Astrocyte (in vitro differentiated cells and primary cell): ENCODE results near the gene APOL6.

ENCODE experiments used
- EZH2 ChIP-seq: IDR thresholded peaks from 2 replicates; pipeline ENCODE4 v1.6.1; 2012; ENCODE audit warnings: mild to moderate bottlenecking, low read length, inconsistent platforms; ENCODE audit not compliant: insufficient read depth
- TF ChIP-seq, protein P1 (sequence below): IDR thresholded peaks from 2 replicates; pipeline ENCODE4 v1.5.1; 2011; ENCODE audit warnings: low read depth, mild to moderate bottlenecking, inconsistent platforms, low read length, moderate library complexity; ENCODE audit not compliant: insufficient read depth

DNA sequence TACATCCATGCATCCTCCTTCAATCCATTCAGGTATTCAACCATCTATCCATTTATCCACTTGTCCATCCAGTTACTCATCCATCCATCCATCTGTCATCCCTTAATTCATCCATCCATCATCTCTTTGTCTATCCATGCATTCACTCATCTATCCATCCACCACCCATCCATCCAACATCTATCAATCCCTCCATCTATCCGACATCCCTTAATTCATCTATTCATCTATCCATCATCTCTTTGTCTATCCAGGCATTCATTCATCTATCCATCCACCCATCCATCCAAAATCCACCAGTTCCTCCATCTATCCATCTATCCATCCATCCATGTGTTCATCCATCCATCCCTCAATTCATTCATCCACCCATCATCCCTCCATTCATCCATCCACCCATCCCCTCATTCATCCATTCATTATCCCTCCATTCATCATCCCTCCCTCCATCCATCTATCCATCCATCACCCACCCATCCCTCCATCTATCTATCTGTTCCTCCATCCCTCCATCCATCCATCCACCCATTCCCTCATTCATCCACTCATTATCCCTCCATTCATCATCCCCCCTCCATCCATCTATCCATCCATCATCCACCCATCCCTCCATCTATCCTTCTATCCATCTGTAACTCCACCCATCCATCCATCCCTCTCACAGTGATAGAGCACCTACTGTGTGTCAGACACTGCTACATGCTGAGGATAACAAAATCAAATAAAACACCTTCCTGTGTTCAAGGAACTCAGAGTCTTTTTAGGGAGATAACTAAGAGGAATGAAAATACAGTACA, 29.6 kb upstream of the APOL6 start:
- TF ChIP-seq, protein P1, sequence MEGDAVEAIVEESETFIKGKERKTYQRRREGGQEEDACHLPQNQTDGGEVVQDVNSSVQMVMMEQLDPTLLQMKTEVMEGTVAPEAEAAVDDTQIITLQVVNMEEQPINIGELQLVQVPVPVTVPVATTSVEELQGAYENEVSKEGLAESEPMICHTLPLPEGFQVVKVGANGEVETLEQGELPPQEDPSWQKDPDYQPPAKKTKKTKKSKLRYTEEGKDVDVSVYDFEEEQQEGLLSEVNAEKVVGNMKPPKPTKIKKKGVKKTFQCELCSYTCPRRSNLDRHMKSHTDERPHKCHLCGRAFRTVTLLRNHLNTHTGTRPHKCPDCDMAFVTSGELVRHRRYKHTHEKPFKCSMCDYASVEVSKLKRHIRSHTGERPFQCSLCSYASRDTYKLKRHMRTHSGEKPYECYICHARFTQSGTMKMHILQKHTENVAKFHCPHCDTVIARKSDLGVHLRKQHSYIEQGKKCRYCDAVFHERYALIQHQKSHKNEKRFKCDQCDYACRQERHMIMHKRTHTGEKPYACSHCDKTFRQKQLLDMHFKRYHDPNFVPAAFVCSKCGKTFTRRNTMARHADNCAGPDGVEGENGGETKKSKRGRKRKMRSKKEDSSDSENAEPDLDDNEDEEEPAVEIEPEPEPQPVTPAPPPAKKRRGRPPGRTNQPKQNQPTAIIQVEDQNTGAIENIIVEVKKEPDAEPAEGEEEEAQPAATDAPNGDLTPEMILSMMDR: no peak
- no peak for TF ChIP-seq EZH2
